ENCODE measurements around the gene GALNT2.

GALNT2 gene

DNA sequence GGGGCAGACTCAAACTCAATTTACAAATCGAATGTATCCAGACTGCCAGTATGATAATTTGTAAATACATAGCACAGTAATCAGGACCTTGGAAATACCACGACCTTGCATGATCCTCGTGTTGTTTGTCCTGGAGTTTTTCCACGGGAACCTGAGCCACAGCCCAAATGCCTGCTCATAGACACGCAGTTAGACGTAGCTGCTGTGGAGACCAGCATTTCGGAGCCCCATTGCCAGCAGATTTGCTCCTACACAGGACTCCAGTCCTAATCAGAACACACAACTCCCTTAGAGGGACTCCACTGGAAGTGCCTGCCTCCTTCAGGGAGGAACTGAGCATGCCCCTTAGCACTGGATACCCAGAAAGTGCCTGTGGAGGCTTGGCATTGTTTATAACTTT is 163.2 kb downstream of the GALNT2 start:
- DNase-seq (ENCODE audit: low spot score) (no peak), FAIRE-seq (no peak)

DNA sequence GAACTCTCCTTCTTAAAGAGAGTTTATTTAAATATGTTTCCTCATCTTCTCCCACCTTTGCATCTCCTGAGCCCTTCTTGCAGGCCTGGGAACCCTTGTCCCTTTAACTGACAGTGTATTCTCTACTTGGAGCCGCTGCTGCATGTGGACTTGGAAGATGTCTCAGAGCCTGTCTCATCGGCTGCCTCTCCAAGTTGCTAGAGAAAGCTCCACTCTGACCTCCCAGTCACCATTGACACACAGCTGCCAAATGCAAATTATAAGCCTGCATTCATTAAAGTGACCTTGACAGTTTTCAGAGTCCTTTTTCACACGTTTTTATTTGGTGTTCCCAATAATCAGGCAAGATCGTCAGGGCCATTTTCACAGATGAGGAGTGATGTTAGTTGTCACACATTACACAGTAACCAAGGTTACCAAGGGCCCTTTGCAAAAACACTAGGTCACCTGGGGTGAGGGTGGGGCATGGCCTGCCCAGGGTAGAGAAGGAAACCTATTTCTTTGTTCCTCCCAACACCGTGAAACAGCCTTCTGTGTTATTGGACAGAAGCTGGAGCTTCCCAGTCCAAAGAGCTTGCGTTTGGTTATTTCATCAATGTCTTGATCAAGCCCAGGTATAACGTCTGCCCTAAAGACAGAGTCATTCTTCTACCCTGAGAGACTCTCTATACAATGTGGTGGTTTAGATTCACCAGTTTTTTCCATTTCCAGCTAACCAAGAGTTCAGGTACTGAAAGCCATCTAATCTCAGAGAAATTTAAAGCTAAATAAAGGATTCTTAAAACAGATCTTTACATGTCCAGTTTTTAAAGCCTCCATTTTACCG is 164.1 kb downstream of the GALNT2 start:
- FAIRE-seq (no peak), DNase-seq (ENCODE audit: low spot score) (no peak)

DNA sequence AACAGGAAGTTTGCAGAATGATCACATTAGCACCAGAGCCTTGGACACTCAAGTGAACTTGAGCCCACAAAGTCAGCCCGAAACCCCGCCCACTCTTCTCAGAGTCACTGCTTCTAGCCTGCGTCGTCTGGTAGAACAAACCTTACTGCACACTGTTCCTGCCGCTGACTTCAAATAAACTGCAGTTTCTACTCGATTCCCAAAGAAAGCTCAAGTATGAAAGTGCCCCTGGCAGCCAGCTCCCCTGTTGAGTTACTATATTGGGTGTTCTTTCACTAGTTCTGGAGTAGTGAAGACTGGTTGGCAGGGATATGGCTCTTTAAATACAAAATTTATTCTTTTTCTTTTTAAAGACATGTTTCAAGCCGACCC is 164.7 kb downstream of the GALNT2 start:
- FAIRE-seq (no peak), DNase-seq (ENCODE audit: low spot score) (no peak)

DNA sequence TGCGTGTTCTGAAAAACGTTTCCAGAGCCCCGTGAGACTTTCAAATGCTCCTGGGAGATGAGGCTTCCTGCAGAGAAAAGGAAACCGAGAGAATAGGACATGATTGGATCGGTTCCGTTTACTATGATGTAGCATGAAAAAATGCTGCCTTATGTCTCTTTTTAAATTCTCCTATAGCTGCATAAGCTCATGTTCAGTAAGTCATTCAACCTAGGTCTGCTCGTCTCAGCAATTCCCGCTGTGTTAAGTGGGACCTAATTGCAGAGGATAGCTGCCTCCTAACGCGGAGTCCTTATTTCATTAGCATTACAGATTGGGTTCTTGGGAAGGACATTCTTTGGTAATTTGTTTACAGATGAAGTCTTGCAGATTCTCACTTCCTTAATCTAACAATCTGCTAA is 165.3 kb downstream of the GALNT2 start:
- DNase-seq (ENCODE audit: low spot score) (no peak), FAIRE-seq (no peak)

DNA sequence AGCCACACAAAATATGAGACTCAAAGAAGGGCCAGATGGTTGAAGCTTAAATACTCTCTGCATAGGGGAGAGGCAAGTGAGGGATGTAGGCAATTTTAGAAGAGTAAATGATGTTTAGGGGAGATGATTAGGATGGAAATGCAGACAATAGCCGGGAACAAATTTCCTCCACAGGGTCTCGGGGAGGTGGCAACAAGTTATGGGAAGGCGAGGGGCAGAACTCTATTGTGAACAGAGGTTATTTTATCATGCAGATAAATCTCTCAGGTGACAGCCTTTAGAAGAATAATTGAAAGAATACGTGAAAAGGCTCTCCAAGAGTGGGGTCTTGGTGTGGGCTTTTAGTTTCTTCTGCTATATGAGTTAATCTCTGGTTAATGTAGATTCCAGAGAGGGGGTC is 166.7 kb downstream of the GALNT2 start:
- DNase-seq (ENCODE audit: low spot score) = no peak
- no peak for FAIRE-seq

- DNase-seq (ENCODE audit: low spot score) (no peak), FAIRE-seq (no peak)
These were observed 168.8 kb downstream of the GALNT2 start for GRCh38 chr1:230235876-230236275.

DNA sequence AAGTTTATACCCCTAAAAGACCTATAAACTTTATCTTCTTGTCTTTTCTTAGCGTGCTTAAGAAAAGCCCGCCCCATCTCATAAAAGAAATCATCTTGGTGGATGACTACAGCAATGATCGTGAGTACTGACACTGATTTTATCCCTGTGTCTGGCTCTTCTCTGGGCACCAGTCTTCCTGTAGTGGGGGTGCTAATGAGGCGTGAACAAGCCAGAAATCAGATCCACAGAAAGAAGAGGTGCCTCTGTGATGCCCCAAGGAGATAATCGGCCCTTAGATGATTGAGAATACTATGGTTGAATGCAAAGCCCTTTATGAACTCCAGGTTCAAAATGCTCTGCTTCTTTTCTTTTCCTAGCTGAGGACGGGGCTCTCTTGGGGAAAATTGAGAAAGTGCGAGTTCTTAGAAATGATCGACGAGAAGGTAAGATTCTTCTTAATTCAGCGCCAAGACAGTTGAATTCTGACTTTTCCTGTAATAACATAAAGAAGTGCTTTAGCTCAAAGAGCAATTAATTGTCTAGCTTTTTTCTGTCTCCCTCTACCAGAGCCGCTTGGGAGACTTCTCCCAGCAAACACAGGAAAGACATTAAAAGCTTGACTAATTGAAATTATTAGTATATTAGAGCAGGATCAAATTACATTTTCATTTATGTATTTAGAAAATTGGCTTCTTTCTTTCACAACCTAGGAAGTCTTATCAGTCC is 169.4 kb downstream of the GALNT2 start:
- DNase-seq (ENCODE audit: low spot score) (no peak), FAIRE-seq (no peak)

DNA sequence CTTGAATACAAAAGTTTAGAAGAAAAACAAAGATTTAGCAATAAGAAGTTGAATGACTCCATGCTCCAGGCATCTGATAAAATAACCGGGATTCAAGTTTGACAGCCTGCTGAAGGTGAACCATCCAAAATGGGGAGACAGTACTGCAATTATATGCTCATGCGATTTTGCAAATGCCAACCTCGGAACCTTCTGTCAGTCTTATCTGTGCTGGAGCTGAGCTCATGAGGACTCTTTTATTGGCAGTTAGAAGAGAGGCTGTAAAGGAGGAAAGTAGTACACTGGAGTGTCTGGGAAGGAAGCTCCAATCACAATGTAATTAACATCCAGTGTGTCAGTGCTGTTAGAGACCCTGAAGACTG is 170.0 kb downstream of the GALNT2 start:
- DNase-seq (ENCODE audit: low spot score) = no peak
- FAIRE-seq = no peak

DNA sequence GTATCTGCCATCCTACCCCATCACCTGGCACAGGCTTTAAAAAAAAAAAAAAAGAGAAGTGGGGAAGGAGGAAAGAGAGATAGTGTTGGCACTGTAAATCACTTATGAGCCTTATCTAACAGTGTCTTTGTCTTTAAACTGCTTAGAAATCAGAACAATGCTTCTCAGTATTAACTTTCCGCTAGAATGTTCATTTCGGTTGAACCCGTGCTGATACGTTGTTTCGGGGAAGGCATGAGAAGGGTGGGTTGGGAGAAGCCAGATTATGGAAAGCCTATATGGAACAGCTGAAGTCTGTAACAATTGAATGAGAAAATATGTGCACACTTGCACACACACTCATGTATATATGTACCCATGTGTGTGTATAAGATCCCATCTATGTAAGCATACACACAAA is 170.8 kb downstream of the GALNT2 start:
- FAIRE-seq (no peak), DNase-seq (ENCODE audit: low spot score) (no peak)

- peak; percentile 21 for FAIRE-seq
These were observed 173.5 kb downstream of the GALNT2 start for GRCh38 chr1:230240446-230241086.

GRCh38 chr1:230242326-230242725 is 175.3 kb downstream of the GALNT2 start:
- DNase-seq (ENCODE audit: low spot score) (no peak), FAIRE-seq (no peak)

More at GRCh38 chr1:230240446-230241086, 173.5 kb downstream of the GALNT2 start:
- no peak for DNase-seq (ENCODE audit: low spot score)

DNA sequence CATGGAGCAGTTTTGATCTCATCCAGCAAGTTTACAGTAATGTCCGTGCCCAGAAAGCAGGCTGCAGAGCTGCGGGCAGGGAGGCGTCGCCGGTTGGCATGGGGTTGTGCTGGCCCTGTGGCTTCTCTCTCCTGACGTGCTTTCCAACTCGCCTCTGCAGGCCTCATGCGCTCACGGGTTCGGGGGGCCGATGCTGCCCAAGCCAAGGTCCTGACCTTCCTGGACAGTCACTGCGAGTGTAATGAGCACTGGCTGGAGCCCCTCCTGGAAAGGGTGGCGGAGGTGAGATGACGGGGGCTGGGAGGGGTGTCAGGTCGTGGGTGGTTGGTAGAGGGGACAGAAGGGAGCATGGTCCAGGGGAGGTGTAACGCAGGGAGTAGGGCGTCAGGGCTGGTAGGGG is 176.1 kb downstream of the GALNT2 start:
- DNase-seq (ENCODE audit: low spot score) (no peak), FAIRE-seq (no peak)

- no peak for FAIRE-seq
- DNase-seq (ENCODE audit: low spot score) = no peak
These were observed 176.7 kb downstream of the GALNT2 start for GRCh38 chr1:230243583-230244353.

DNA sequence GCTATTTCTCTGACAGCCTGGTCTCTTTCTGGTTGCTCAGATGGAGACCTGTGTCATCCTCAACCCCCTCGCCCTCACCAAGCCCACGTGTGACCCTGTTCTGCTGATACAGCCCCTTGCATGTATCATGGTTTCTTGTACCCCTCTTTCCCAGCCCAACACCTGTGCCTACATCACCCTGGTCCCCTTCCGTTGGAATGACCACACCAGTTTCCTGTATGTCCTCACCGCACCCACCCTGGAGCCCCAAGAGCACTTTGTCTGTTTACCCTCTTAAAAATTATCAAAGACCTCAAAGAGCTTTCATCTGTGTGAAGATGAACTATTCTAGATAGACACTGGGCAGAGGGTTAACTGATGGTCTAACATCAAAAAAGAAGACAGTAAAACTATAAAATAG is 179.5 kb downstream of the GALNT2 start:
- FAIRE-seq (no peak), DNase-seq (ENCODE audit: low spot score) (no peak)

- FAIRE-seq (no peak), DNase-seq (ENCODE audit: low spot score) (no peak)
These were observed 181.2 kb downstream of the GALNT2 start for GRCh38 chr1:230248016-230248888.

DNA sequence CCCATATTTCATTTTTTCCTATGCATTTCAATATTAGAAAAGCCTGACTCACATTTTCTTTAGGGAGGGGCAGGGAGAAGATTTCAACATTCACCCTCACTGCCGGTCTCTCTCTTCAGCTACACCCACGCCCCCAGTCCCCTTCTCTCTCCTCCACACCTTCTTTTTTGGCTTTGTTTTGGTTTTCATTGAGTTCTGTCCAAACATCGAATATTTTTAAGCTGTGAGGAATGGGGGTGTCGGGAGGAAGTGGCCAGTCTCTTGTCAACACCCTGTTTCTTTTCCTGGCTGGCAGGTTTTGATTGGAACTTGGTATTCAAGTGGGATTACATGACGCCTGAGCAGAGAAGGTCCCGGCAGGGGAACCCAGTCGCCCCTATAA is 181.8 kb downstream of the GALNT2 start:
- no peak for FAIRE-seq
- DNase-seq (ENCODE audit: low spot score) = no peak

GRCh38 chr1:230249695-230250480 is 182.8 kb downstream of the GALNT2 start:
- FAIRE-seq (no peak), DNase-seq (ENCODE audit: low spot score) (no peak)

GRCh38 chr1:230250666-230251065 is 183.6 kb downstream of the GALNT2 start:
- DNase-seq (ENCODE audit: low spot score) (no peak), FAIRE-seq (no peak)

DNA sequence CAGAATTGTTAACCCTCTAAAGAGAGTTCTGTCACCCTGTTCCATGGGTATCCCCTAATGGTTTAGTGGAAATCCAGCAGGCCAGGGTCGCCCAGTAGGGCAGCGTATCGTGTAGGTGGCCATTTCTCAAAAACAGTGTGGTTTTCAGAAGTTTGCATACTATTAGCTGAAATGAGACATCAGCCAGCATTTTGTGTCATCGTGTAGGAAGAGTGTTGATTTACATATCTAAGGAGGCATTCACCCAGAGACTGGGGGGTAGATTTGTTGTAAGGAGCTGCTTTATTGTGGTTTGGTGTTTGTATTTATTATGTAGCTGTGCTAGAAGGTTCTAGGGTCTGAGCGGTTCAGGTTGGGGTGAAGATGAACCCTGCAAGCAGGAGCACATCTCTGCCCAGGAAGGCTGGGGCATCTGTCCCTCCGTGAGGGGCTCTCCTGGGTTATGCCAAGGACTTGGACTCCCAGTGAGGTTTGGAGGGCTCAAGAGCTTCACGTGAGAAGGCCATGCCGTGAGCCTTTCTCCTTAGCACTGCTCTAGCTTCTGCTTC is 184.7 kb downstream of the GALNT2 start:
- no peak for DNase-seq (ENCODE audit: low spot score)
- FAIRE-seq = no peak

GRCh38 chr1:230253150-230253549 is 186.1 kb downstream of the GALNT2 start:
- FAIRE-seq = no peak

More at GRCh38 chr1:230253150-230253549, 186.1 kb downstream of the GALNT2 start:
- no peak for DNase-seq (ENCODE audit: low spot score)
